Sigmoid colon (tissue), 4 donors: ENCODE data around the gene FUT3.

Experiments
- EP300 ChIP-seq, 4 donors: sonication (generic); formaldehyde crosslinking; IDR thresholded peaks; one replicate each; pipeline ENCODE4 v1.6.1; 2017; ENCODE audit warnings: antibody characterized with exemption in 4 of 4
- POLR2A ChIP-seq, 2 donors: fragments of 450-650 bp; IDR thresholded peaks; one replicate each; pipeline ENCODE4 v1.6.1; 2016; ENCODE audit warnings: antibody characterized with exemption in 2 of 2, mild to moderate bottlenecking in 2 of 2, moderate library complexity in 2 of 2
- POLR2AphosphoS5 ChIP-seq, 4 donors: sonication (generic); formaldehyde crosslinking; IDR thresholded peaks; one replicate each; pipeline ENCODE4 v1.6.1; 2017; ENCODE audit warnings: antibody characterized with exemption in 4 of 4
- TF ChIP-seq, protein P1 (sequence below), 4 experiments: fragments of 450-650 bp in 3 of 4; fragments of 200-600 bp in 1 of 4; IDR thresholded peaks; one replicate each; pipeline ENCODE4 v1.5.1; 2016 to 2019; ENCODE audit warnings: antibody characterized with exemption in 4 of 4, mild to moderate bottlenecking in 3 of 4, moderate library complexity in 2 of 4

DNA sequence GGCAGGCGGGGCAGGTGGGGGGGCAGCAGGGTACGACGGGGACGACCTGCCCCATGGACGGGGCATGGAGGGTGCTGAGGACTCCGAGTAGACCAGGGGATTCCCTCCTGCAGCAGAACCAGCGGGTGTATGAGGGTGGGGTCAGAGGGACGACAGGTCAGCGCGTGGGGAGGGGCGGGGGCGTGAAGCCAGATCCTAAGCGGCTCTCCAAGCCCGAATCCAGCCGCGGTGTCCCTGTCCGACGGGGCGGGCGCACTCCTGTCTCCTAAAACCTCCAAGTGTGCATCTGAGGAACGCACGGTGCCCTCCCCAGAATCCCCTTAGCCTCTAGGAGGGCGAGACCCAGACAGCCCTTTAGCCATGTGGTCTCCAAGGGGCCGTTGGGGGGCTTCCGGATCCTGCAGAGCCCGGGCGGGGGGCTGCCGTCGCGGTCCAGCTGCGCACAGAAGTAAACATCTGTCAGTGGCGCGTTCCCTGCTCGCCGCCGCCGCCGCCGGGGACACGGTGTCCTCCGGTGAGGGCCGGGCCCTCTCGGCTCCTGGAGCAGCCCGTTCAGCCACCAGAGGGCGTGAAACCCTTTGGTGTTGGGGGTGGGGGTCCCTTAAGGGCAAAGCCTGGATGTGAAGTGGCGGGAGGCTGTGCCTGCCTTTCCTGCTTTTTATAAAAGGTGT lies 45.7 kb downstream of the FUT3 start:
- TF ChIP-seq, protein P1, sequence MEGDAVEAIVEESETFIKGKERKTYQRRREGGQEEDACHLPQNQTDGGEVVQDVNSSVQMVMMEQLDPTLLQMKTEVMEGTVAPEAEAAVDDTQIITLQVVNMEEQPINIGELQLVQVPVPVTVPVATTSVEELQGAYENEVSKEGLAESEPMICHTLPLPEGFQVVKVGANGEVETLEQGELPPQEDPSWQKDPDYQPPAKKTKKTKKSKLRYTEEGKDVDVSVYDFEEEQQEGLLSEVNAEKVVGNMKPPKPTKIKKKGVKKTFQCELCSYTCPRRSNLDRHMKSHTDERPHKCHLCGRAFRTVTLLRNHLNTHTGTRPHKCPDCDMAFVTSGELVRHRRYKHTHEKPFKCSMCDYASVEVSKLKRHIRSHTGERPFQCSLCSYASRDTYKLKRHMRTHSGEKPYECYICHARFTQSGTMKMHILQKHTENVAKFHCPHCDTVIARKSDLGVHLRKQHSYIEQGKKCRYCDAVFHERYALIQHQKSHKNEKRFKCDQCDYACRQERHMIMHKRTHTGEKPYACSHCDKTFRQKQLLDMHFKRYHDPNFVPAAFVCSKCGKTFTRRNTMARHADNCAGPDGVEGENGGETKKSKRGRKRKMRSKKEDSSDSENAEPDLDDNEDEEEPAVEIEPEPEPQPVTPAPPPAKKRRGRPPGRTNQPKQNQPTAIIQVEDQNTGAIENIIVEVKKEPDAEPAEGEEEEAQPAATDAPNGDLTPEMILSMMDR (IDR thresholded peaks at IDR 0.05) = peak; percentile 76 to 87 (median 86)
- TF ChIP-seq POLR2A (IDR thresholded peaks at IDR 0.05) (no peak), EP300 (IDR thresholded peaks at IDR 0.05) (peak in 1 of 4 donors; percentile 80), POLR2AphosphoS5 (IDR thresholded peaks at IDR 0.05) (peak; percentile 22 to 74 (median 65))
